ENCODE data around the gene SF3B4.

GRCh38 chr1:149885339-149886120 is 42.1 kb downstream of the SF3B4 start:
- TF ChIP-seq EZH2phosphoT487 (IDR thresholded peaks at IDR 0.05; ENCODE audit: borderline replicate concordance, low read length), result no peak
- no peak for TF ChIP-seq CTCF (conservative IDR thresholded peaks at IDR 0.05; ENCODE audit: low read depth, low read length)
